ENCODE measurements around the gene TRO.

- TF ChIP-seq CTCF (conservative IDR thresholded peaks at IDR 0.05 in 1 of 2, IDR thresholded peaks at IDR 0.05 in 1 of 2; ENCODE audit: extremely low read depth in 1 of 2, insufficient read depth in 1 of 2, low read depth in 1 of 2, low read length in 2 of 2): no peak
- TF ChIP-seq EZH2 (IDR thresholded peaks at IDR 0.05; ENCODE audit: borderline replicate concordance, low read length): no peak
Measured at GRCh38 chrX:54922547-54922946, 1.9 kb downstream of the TRO start.
